DMS114 treated with DMSO at 0.1 percent for 48 hours (cell line): ENCODE results near the gene EXOC3.
"Not testable (repeated sequence)": the region's sequence is repeated elsewhere in the genome, so short reads cannot be mapped to it uniquely, and the experiment has no call there.

Experiments
- DNase-seq: peaks from one replicate; lab custom pipeline; 2025; ENCODE audit not compliant: unreplicated experiment; lab: John Stamatoyannopoulos, UW

Gene EXOC3

DNA sequence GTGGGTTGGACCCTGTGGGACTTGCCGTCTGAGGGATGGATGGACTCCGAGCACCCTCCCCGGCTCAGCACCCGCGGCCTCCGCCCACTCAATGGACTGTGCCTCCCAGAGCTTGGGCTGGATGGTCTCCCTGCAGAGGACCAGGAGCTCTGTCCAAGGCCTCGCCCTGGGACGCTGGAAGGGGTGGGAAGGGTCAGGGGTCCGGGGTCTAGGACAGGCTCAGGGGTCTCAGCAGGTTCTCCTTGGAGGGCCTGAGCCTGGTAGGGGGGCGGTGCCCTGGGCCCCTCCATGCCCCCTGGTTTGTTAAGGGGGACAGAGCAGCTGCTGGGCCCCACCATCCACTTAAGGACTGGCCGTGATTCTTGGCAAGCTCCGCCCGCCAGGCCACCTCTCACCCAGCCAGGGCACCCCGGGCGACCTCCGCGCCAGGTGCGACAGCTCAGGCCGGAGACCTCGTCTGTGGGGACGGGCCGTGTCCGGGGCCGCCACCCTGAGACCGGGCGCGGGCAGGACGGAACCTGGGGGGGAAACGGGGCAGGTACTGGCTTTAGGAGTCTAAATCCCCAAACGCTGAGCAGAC is 29.2 kb downstream of the EXOC3 start:
- no peak for DNase-seq

DNA sequence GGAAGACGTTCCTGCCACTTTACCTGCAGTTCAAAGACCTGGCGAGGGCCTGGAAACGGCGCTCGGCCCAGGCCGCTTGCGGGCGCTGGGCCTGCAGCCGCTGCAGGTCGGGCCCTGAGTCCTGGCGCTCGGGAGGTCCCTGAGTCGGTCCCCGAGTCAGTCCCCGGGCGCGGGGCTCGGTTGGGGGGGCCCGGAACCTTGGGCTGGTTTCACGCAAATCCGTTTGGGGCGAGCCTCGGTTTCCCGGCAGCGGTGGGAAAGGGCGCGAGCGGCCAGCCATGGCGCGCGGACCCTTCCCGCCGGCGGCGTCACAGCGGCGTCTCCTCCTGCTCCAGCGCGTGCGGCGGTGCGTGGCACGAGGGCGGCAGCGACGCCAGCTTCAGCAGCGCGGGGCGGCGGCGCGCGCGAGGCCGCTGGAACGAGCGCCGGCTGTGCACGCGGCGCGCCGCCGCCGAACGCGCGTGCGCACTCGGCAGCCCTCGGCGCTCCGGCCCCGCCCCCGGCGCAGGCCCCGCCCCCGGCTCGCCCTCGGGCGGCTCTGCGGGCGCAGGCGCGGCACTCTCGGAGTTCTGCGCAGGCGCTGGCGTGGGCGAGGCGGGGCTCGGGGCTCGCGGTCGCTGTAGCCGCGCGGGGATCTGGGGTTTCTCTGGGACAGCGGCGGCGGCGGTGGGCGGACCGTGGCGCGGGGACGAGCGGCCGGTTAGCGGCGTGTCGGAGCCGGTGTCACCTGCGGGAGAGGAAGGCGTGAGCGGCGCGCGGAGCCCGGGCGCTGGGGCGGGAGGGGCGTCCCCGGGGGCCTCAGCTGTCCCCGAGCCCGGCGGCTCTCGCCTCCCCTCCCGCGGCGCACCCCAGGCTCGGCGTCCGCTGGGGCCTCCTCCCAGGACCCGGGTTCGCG is 29.9 kb downstream of the EXOC3 start:
- peak; percentile 46 for DNase-seq

DNA sequence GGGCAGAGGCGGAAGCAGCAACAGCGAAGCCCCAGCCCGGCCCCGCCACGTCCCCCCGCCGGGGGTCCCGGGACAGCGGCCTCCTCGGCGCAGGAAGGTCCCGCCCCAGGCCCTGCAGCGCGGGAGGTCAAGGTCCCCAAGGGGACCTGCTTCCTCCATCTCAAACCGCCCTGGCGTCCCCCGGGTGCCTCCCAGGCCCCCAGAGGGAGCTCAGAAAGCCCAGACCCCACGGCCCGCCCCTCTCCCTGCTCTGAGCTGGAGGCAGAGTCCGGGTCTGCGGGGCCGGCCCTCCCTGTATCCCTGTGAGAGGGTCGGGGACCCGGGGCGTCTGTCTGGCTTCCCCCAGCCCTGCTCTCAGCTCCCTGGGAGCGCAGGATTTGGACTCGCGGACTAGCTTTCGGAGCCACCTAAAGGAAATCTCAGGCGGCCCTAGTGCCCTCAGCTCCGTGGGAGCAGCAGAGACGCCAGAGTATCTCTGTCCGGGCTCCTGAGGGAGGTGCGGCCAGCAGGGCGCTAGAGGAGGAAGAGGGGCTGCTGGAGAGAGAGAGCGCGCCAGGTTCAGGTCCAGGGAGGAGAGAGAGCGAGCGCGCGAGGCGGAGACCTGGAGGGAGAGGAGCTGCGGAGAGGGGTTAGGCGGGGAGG is 30.7 kb downstream of the EXOC3 start:
- DNase-seq, result no peak

DNA sequence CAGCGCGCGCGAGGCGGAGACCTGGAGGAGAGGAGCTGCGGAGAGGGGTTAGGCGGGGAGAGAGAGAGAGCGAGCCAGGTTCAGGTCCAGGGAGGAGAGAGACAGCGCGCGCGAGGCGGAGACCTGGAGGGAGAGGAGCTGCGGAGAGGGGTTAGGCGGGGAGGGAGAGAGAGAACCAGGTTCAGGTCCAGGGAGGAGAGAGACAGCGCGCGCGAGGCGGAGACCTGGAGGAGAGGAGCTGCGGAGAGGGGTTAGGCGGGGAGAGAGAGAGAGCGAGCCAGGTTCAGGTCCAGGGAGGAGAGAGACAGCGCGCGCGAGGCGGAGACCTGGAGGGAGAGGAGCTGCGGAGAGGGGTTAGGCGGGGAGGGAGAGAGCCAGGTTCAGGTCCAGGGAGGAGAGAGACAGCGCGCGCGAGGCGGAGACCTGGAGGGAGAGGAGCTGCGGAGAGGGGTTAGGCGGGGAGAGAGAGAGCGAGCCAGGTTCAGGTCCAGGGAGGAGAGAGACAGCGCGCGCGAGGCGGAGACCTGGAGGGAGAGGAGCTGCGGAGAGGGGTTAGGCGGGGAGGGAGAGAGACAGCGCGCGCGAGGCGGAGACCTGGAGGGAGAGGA is 31.4 kb downstream of the EXOC3 start:
- DNase-seq, result not testable (repeated sequence)

DNA sequence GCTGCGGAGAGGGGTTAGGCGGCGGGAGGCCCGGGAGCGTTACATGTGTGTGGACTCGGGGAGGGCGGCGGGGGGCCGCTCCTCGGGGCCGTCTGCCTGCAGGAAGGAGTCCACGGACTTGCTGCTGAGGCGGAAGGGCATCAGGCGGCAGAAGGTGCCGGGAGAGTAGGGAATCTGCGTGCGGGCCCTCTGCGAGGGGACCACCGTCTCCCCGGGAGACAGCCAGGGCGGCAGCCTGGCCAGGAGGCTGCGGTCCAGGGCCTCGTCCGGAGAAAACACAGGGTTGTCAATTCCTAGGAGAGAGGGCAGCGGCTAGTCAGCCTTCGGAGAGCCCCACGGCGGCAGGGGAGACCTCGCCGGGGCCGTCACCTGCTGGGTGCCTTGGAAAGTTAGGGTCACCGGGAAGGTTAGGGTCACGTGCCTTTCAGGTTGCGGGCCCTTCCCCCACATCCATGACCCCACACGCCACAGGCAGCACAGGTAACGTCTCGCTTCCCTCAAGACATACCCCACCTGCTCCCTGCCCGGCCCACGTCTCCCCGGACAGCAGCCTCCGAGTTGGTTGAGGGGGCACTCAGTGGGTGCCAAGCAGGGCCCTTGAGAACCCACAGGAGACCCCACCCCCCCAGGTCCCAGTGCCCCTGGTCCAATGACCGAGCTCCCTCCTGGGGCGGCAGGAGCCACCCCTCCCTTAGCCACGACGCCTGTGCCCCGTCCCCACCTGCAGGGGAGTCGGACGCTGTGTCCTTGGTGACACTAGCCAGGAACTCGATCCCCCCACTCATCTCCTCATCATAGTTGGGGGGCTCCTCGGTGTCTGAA is 32.1 kb downstream of the EXOC3 start:
- DNase-seq, result no peak

DNA sequence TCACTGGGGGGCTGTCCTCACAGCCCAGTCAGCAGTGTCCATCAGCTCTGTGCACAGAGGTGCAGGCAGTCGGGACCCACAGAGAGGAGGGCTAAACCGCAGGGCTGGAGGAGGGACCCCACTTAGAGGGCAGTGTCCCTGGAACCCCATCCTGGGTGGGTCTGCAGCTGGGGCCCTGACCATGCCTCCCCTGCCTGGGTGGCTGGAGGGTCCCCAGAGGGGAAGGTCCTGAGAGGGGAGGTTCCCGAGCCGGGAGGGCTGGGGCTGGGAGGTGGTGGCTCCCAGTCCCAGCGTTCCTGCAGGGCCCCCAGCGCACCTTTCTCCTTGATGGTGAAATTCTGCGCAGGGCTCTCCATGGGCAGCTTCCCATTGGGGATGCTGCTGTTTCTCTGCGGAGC is 32.7 kb downstream of the EXOC3 start:
- DNase-seq, result no peak

DNA sequence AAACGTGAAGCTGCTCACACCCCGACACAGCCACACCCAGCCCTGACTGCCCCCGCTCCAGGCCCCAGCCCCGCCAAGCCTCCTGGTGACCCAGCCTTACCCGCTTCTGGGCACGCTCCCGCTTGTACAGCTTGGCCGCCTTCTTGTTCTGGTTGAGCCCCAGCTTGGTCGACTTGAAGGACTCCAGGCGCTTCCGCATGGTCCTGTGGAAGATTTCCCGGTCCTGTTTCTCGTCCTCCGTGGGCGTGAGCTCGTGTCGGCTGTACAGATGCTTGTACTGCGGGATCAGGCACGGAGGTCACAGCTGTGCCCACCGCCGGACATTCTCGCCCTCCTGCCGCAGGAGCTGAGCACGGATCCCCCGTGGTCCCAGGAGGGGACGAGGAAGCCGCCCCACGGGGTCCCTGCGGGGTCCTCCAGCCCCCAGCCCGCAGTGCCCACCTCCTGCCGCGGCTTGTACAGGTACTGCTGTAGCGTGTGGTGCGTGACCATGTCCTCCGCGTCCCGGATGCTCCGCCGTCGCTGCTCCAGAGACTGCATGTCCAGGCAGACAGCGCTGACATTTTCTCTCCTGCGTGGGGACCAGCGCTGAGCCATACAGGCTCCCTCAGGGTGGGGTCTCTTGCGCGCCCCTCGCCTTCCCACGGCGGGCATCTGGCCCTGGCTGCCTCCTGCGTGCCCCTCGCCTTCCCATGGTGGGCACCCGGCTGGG is 33.3 kb downstream of the EXOC3 start:
- no peak for DNase-seq

DNA sequence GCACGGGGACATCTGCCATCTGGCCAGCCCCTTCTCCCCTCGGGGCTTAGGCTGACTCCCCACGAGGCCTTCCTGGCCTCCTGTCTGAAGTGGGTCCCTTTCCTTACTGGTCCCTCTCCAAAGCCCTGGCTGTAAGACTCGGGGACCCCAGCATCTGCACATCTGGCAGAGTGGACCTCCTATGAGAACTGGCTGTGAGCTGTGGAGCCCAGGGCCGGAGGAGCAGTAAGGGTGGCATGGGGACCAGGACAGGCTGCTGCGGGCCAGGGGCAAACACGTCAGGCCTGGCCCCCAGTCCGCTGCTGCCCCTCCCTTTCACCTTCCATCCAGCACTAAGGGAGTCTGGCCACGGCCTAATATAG is 33.8 kb downstream of the EXOC3 start:
- DNase-seq, result no peak

DNA sequence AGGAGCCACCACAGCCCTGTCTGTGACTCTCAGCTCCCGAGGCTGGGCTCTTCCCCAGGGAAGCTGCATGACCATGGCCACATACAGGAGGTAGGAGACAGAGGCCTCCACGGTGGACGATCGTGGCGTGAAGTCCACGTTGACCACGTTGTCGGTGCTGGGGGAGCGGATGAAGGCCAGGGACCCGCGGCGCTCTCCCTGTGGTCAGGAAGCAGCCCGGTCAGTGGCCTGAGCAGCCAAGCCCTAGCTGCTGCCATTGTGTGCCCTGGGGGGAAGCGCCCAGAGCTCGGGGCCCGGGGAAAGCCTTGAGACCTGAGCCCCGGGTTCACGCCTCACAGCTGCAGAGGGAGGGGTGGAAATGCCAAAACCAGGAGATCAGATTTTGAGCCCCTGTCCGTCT is 34.3 kb downstream of the EXOC3 start:
- DNase-seq, result no peak

GRCh38 chr5:477871-478270 is 34.9 kb downstream of the EXOC3 start:
- DNase-seq, result no peak

GRCh38 chr5:478369-478981 is 35.5 kb downstream of the EXOC3 start:
- no peak for DNase-seq

DNA sequence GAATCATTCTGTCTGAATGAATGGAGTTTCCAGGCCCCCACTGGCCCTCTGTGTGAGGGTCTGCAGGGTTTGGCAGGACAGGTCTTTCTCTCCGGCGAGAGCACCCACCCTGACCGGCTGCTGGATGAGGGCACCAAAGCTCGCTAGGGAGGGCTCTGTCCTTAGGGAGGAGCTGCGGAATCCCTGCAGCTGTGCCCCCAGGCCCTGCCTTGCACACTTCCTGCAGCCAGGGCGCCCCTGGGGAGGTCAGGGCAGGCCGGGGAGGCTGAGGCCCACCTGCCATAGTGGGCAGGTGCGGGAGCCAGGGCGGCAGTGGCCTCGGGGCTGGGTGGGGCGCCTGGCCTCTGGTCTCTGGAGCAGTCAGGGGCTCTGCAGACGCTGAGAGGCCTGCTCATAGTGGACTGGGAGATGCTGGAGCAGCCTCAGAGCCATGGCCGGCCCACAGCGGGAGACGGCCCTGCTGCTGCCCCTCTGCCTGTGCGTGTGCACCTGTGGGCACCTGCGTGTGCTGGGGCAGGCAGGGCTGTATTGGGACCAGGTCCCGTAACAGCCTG is 36.1 kb downstream of the EXOC3 start:
- no peak for DNase-seq

- no peak for DNase-seq
Observed at GRCh38 chr5:479566-480319, 36.8 kb downstream of the EXOC3 start.

DNA sequence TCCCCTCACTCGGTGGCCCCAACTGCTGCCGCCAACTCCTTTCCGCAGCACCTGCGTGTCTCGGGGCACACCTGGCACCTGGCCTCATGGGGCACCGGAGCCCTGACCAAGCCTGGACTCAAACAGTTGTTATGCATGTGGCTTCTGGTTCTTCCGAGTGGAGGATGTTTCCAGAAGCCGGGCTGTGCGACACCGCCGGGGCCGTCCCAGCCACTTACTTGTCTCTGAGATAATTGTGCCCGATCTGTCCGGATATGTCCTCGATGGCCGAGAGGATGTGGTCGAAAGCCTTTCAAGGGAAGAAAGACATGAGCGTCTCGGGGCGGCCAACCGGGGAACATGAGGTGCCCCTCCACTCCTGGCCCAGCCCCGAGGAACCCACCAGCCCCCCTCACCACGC is 38.4 kb downstream of the EXOC3 start:
- DNase-seq, result no peak

GRCh38 chr5:482021-482420 is 39.0 kb downstream of the EXOC3 start:
- DNase-seq, result no peak

DNA sequence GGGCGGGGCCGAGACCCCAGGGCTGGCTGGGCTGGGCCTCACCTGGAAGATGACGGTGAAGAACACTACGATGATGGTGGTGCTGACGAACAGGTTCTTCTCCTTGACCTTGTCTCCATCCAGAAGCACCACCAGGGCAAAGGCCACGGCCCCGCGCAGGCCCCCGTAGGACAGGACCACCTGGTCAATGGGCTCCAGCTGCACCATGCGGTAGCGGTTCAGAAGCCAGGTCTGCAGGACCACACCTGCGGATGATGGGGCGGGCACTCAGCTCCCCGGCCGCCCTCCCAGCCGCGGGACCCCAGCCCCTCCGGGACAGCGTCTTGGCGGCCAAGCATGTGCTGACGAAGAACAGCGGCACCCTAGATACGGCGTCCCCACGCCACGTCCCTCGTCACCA is 39.5 kb downstream of the EXOC3 start:
- DNase-seq, result no peak

GRCh38 chr5:483011-483410 is 40.0 kb downstream of the EXOC3 start:
- DNase-seq, result no peak

- no peak for DNase-seq
Observed at GRCh38 chr5:483434-484140, 40.6 kb downstream of the EXOC3 start.
